HepG2 (cell line): Measurements from ENCODE around the gene ELOVL7. TPM values are rescaled to one million over a fixed set of nuclear protein-coding genes. Genes with fewer than 3 reads are reported as not detected.
A peak's percentile ranks its signal among the peaks of the same experiment; 100 is the strongest.

Experiments used
- CCAR2 ChIP-seq: fragments of 200-400 bp; formaldehyde crosslinking; optimal IDR thresholded peaks from 2 replicates; pipeline ENCODE3; 2018; ENCODE audit warnings: low read depth, mild to moderate bottlenecking, low read length, moderate library complexity
- GRHL1 ChIP-seq: sonication (generic); formaldehyde crosslinking; conservative IDR thresholded peaks from 2 replicates; pipeline ENCODE4 v1.8.0; 2022; ENCODE audit warnings: missing genetic modification reagents
- HINFP ChIP-seq: sonication (generic); formaldehyde crosslinking; IDR thresholded peaks from 2 replicates; pipeline ENCODE4 v1.4.0; 2020; ENCODE audit warnings: low read depth, mild to moderate bottlenecking, missing genetic modification reagents
- ZNF264 ChIP-seq: sonication (generic); formaldehyde crosslinking; IDR thresholded peaks from 2 replicates; pipeline ENCODE4 v1.4.0; 2020; ENCODE audit warnings: missing genetic modification reagents
- ZNF564 ChIP-seq: sonication (generic); formaldehyde crosslinking; IDR thresholded peaks from 2 replicates; pipeline ENCODE4 v1.8.1; 2023; ENCODE audit warnings: mild to moderate bottlenecking, missing genetic modification reagents
- polyA plus RNA-seq, 8 experiments: library from polyadenylated mRNA; depleted of rRNA in 3 of 8; stranded (reverse) in 7 of 8; unstranded in 1 of 8; fragments of >200 nt; fragmentation: Illumina TruSeq in 4 of 8; extraction: Trizol in 4 of 8; gene quantifications; 2 replicates each; pipeline versions ENCODE4 v1.2.1 to v1.2.3, GENCODE V29; 2011 to 2016; ENCODE audit warnings: low read depth in 4 of 8, missing spikeins in 1 of 8, mixed read lengths in 1 of 8; ENCODE audit not compliant: insufficient read depth in 1 of 8
- total RNA-seq, 5 experiments: library from RNA; depleted of rRNA; stranded (reverse); fragments of >200 nt; fragmentation: Illumina TruSeq; extraction: Trizol; gene quantifications; 2 replicates each; pipeline ENCODE4 v1.2.3, GENCODE V29; 2016; ENCODE audit warnings: low read depth in 1 of 5
- TF ChIP-seq, protein P1 (sequence below): sonication (generic); formaldehyde crosslinking; IDR thresholded peaks from 2 replicates; pipeline ENCODE4 v1.8.0; 2022; ENCODE audit warnings: mild to moderate bottlenecking, missing genetic modification reagents, moderate library complexity
- TF ChIP-seq, protein P2 (sequence below): sonication (generic); formaldehyde crosslinking; conservative IDR thresholded peaks from 2 replicates; pipeline ENCODE4 v1.4.0; 2020; ENCODE audit warnings: mild to moderate bottlenecking, missing genetic modification reagents, moderate library complexity
- TF ChIP-seq, protein P3 (sequence below): sonication (generic); formaldehyde crosslinking; IDR thresholded peaks from 2 replicates; pipeline ENCODE4 v1.8.0; 2022; ENCODE audit warnings: missing genetic modification reagents, mild to moderate bottlenecking, moderate library complexity, borderline replicate concordance

Gene ELOVL7
- total and polyA plus RNA-seq, 2 of the 13 experiments (the other 11 are each of a cell fraction or from before 2014, with no cell fraction given), result 4.5 to 7.3 TPM

DNA sequence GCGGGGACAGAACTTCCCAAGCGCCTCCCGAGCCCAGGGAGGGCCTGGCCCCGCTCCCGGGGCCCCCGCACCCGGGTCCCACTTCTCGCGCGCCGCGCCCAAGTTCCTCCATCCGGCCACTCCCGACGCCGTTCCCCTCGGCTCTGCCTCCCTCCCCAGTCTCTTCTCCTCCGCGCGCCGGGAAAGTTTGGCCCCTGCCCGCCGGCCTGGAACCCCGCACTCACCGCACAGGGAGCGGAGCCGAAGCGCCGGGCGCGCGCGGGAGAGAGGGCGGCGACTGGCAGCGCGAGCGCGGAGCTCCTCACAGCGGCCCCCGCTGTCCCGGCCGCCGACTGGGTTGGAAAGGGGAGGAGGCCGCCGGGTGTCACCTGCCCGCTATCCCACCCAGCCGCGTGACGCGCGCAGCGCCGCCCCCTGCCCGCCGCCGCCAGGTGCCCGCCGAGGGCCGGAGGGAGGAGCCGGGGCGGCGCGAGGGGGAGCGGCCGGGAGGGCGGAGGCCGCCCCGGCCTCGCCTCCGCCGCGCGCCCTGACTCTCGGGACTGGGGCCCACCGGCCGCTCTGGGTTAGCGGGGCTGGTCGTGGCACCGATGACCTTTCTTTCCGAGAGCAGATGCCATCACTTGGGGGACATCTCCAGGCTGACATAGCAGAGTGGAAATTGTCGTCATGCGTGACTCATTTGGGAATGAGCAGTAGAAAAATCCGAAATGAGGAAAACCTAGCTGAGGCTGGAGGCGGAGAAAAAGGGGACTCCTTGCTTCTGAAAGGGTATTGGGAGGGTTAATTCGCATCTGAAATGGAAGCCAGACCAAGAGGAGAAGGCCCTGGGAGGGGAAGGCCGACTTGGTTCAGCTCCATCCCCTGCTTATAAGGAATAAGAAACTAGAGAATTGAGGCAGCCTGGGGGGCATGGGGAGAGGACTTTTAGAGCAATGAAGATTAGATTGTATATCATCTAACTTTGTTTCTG is at the start of gene ELOVL7 (continued):
- TF ChIP-seq GRHL1 (CRISPR knock-in tag) (no peak), ZNF564 (CRISPR knock-in tag) (peak; percentile 51; the same call in 1 of the 2 replicates), HINFP (no peak), CCAR2 (no peak), ZNF264 (CRISPR knock-in tag) (no peak)
- TF ChIP-seq, protein P1, sequence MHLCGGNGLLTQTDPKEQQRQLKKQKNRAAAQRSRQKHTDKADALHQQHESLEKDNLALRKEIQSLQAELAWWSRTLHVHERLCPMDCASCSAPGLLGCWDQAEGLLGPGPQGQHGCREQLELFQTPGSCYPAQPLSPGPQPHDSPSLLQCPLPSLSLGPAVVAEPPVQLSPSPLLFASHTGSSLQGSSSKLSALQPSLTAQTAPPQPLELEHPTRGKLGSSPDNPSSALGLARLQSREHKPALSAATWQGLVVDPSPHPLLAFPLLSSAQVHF (CRISPR knock-in tag), result peak; percentile 54; the same call in 1 of the 2 replicates
- TF ChIP-seq, protein P2, sequence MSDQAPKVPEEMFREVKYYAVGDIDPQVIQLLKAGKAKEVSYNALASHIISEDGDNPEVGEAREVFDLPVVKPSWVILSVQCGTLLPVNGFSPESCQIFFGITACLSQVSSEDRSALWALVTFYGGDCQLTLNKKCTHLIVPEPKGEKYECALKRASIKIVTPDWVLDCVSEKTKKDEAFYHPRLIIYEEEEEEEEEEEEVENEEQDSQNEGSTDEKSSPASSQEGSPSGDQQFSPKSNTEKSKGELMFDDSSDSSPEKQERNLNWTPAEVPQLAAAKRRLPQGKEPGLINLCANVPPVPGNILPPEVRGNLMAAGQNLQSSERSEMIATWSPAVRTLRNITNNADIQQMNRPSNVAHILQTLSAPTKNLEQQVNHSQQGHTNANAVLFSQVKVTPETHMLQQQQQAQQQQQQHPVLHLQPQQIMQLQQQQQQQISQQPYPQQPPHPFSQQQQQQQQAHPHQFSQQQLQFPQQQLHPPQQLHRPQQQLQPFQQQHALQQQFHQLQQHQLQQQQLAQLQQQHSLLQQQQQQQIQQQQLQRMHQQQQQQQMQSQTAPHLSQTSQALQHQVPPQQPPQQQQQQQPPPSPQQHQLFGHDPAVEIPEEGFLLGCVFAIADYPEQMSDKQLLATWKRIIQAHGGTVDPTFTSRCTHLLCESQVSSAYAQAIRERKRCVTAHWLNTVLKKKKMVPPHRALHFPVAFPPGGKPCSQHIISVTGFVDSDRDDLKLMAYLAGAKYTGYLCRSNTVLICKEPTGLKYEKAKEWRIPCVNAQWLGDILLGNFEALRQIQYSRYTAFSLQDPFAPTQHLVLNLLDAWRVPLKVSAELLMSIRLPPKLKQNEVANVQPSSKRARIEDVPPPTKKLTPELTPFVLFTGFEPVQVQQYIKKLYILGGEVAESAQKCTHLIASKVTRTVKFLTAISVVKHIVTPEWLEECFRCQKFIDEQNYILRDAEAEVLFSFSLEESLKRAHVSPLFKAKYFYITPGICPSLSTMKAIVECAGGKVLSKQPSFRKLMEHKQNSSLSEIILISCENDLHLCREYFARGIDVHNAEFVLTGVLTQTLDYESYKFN (CRISPR knock-in tag), result no peak
- TF ChIP-seq, protein P3, sequence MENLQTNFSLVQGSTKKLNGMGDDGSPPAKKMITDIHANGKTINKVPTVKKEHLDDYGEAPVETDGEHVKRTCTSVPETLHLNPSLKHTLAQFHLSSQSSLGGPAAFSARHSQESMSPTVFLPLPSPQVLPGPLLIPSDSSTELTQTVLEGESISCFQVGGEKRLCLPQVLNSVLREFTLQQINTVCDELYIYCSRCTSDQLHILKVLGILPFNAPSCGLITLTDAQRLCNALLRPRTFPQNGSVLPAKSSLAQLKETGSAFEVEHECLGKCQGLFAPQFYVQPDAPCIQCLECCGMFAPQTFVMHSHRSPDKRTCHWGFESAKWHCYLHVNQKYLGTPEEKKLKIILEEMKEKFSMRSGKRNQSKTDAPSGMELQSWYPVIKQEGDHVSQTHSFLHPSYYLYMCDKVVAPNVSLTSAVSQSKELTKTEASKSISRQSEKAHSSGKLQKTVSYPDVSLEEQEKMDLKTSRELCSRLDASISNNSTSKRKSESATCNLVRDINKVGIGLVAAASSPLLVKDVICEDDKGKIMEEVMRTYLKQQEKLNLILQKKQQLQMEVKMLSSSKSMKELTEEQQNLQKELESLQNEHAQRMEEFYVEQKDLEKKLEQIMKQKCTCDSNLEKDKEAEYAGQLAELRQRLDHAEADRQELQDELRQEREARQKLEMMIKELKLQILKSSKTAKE (CRISPR knock-in tag), result no peak
